ENCODE measurements around the gene APOA1.
A peak's percentile ranks its signal among the peaks of the same experiment; 100 is the strongest.
"Not testable (repeated sequence)": the region's sequence is repeated elsewhere in the genome, so short reads cannot be mapped to it uniquely, and the experiment has no call there.

The APOA1 gene

DNA sequence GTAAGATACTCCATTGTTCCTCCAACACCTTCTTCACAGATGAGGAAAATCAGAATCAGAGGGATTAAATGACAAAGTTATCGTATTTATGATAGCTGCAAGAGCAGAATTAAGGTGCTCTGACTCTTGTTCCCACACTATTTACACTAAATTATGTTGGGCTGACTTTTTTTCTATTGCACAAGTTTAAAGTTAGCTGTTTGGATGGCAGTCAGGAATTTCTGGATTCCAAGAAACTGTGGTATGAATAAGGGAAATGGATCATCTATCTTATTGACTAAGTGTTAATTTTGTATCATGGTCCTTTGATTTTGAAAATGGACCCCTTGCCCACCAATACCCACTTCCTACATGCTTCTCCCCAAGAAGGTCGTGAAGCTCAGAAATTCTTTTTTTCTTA is 19.9 kb upstream of the APOA1 start:
- DNase-seq, result no peak

- no peak for DNase-seq
Observed at GRCh38 chr11:116856423-116856822, 19.0 kb upstream of the APOA1 start.

DNA sequence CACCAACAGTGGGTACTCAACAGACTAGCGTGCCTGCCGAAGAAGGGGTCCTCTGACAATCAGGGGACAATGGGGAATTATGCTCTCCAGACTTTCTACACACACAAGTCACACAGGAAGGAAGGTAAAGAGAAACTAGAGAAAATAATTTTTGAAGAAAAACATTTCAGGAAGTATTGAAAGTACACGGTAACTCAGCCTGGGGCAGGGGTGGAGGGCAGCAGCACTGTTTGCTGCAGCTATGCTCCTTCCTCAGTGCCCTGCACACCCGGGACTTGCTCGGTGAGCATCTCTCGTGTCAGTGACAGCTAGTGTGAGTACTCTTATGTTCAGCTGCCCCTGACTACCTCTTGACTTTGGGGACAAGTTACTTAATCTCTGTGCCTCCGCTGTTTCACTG is 18.0 kb upstream of the APOA1 start:
- no peak for DNase-seq

DNA sequence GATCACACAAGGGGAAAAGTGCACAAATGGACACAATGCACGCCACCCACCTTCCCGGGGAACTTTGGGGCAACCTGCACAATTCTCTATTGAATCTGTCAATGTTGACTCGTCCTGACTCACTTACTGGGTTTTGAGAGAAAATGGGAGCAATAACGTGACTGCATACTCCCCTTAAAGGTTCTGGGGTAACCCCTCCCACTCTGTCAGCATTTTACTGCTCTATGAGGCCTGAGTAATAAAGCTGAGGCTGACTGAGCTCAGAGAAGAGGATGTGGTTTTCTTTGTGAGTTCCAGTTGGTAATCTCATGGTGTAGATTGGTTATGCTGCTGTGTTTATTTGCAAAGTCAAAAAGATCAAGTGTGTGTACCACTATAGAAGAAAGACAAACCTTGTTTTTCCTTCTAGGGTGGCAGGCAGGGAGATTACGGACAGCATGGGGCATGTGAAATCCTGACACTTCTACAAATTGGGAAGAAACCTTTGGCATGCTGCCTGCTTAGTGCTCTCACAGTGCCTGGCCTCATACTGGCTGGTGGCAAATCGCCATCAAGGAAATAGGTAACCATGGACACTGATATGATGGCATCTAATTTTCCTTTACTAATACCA is 16.1 kb upstream of the APOA1 start:
- peak; percentile 30 for DNase-seq

DNA sequence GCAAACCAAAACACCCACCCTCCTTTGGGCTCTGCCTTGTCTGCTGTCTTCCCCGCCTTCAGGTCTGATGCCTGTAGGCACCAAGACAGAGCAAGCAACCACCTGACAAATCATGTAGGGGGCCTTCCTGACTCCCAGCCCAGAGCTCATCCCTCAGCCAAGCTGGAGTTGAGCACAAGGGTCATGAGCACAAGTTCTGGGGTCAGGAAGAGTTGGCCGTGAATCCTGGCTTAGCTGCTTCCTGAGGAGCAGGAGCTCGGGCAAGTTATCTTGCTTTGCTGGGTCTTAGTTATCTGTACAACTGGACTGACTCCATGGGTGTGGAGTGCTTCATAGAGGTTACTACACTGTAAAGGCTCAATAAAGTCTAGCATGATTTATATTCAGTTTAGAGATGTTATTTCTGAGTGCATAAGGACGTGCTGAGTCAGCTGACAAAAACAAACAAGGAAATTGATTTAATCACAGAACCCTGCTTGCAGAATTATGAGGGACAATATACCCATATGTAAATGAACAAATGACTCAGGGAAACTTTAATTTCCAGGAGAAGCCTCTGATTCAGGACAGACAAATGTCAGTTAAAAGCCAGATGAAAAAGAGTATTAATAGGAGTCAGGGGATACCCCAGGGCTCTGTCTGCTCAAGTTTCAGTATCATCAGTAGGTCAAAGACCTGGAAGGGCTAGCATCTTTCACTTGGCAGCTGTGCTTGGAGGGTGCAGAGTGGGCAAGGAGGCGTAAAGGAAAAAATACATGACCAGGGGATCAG is 15.0 kb upstream of the APOA1 start:
- no peak for DNase-seq

GRCh38 chr11:116851626-116852025 is 14.2 kb upstream of the APOA1 start:
- DNase-seq, result peak; percentile 21

DNA sequence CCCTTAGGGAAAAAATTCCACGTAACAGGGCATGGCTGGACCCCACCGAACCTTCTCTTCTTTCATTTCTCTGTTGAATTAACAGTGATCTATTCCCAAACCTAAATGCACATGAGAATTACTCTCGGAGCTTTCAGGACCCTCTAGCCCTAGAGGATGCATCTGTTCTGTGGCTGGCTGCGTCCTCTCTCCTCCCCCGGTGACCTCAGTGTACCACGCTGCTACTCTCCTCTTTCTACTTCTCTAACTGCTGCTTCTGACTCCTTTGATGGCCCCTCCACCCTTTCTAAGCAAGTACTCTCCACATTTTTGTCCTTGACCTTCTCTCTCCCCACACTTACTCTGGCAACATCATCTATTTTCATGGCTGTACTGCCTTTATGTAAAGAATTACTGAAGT is 12.1 kb upstream of the APOA1 start:
- no peak for DNase-seq

DNA sequence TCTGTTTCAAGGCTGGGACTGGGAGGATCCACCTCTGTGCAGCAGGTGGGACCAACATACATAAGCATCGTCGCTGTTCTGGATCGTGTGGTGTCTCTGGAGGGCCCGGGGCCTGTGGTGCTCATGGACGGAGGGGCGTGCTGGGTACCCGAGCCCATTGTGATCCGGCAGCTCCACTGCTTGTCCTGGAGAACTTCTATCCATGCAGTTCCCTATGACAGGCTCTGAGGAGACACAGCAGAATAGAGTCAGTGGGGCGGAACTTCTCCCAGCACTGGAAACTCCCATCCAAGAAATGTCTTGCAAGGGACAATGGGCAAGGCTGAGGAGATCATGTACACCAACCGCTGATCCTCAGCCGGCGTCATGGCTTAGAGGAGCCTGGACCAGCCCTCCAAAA is 11.6 kb upstream of the APOA1 start:
- DNase-seq, result no peak

DNA sequence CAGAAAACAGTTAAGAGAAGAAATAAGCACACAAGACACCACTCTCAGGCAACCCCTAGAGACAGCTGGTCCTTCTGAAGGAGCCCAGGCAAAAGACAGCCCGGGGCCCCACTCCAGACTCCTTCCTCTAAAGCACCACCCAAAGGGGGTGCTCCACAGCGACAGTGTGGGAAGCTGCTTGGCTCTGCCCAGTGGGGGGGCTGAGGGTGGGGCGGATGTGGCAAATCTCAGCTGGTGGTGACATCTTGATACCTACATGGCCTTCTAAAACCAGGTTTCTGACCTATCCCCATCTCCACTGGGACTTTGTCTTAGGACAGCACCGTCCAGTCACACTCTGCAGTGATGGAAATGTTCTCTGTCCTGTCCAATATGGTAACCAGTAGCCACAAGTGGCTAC is 10.2 kb upstream of the APOA1 start:
- no peak for DNase-seq

DNA sequence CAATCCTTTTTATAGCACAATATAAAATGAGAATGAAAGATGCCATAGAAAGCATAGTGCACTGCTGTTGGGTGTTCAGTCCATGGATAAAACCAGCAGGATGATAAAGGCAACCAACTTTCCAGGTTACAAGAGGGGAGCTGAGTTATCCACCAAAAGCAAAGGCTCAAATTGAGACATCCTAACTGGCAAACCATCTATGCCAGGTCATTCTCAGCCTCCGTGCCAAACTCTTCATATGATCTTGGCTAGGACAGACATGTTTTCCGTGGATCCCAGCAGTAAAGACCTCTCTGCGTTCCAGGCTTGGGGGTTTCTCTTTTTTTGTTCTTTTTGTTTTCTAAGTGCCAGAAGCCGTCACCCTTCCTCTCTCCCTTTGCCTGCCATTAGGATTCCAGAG is 7.3 kb upstream of the APOA1 start:
- DNase-seq, result no peak

DNA sequence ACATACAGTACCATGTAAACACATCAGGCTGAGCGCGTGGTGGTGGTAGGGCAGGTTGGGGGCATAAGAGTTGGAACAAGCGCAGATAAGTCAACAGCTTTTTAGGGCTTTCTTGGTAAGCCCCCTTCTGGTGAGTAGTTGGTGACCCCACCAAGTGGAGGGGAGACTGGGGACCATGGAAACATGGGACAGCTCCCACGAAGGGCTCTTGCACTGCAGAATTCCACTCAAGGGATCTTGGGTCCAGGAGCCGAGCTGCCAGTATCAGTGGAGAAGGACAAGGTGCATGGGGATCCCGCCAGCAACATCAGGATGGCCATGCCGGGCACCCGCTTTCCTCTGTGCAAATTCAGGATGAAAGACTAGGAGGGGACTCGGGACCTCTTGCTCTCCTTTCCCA is 6.2 kb upstream of the APOA1 start:
- DNase-seq, result no peak

DNA sequence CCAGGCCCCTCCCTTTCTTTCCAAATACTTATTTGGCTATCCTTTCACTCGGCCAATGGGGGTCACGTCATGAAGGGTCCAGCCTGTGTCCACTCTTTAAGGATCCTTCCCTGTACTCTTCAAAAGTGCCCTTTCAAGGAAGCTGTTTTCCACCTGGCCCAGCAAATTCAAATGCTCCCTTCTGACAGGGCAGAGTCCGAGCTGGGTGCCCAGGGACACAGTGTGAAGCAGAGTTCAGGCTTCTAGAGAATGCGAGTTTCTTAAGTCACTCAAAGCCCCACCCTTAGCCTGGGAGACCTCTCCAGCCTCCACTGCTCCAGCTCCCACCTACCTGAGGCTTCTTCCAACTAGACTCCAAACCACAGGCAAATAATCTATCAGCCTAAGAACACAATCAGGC is 5.5 kb upstream of the APOA1 start:
- no peak for DNase-seq

GRCh38 chr11:116842117-116842516 is 4.7 kb upstream of the APOA1 start:
- no peak for DNase-seq

DNA sequence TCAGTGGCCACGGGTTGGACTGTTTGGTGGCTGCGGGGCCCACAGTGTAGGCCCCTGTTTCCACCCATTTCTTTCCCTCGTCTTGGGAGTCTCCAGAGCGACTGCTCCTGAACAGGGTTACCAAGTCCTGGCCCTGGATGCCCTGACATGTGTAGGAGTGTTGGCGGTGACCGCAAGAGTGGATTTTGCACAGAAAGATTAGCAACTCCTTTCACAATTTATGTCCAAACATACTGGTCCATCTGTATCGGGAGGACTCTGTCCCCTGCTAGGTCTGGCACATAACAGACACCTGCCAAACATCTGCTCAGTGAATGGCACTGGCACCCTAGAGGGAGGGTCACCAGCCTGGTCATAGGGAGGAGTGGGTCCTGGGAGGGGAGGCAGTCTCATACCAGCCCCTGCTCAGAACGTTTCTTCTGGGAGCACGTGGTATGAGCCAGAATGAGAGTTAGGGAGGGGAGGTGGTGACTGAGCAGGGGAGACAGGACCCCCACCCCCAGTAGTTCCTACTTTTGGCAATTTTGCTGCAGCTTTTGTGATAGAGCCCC is 3.4 kb upstream of the APOA1 start:
- DNase-seq, result no peak

DNA sequence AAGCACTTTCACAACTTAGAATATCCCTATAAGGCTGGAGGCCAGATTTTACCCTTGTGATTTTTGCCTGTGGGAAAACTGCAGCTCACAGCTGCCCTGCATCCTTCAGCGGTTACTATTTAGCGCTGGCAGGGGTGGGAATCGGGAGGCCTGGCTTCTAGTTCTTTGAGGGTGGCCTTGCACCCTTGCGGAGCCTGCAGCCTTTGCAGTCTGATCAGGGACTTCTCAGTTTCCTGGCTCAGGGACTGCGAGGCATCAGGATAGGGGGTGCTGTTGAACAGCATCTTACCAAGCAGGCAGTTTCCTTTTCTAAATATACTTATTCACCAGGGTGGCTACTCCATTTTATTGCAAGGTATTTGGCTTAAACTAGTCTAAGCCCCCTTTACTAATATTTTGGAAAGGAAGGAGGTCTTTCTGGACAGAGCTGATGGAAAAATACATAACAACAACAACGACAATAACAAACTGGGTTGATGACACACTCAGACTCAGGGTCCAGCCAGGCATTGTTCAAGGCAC is 2.9 kb upstream of the APOA1 start:
- DNase-seq, result no peak

DNA sequence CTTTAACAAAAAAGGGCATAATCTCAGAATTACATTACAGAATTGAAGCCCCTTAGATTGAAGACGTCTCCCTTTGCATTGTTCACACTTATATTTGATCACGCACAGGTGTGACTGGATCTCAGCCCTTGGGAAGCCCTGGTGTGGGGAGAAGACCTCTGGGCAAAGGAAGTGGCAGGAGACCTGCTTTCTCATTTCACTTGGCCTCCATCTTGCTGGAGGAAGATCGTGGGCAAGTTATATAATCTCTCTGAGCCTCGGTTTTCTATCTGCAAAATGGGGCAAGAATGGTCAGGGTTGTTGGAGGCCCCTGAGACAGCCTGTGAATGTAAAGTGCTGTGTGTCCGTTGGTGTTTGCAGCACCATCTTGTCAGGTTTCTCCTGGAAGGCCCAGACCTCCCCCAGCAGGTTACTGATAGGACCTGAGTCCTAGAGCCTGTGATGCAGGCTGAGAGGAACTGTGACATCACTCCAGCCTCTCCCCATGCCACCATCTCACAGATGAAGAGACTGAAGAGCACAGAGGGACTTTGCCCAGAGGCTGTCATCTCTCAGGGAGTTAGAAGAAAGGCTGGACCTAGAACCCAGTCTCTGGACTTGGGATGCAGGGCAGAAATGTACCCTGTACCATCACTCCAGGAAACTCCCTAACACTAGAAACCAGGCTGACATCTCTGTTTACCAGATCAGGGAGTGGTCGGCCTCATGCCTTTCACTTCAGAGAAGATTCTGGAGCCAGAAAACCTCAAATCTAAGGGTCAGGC is 1.1 kb upstream of the APOA1 start:
- no peak for DNase-seq

- no peak for DNase-seq
Observed at GRCh38 chr11:116836632-116836991, 810 bp downstream of the APOA1 start.

DNA sequence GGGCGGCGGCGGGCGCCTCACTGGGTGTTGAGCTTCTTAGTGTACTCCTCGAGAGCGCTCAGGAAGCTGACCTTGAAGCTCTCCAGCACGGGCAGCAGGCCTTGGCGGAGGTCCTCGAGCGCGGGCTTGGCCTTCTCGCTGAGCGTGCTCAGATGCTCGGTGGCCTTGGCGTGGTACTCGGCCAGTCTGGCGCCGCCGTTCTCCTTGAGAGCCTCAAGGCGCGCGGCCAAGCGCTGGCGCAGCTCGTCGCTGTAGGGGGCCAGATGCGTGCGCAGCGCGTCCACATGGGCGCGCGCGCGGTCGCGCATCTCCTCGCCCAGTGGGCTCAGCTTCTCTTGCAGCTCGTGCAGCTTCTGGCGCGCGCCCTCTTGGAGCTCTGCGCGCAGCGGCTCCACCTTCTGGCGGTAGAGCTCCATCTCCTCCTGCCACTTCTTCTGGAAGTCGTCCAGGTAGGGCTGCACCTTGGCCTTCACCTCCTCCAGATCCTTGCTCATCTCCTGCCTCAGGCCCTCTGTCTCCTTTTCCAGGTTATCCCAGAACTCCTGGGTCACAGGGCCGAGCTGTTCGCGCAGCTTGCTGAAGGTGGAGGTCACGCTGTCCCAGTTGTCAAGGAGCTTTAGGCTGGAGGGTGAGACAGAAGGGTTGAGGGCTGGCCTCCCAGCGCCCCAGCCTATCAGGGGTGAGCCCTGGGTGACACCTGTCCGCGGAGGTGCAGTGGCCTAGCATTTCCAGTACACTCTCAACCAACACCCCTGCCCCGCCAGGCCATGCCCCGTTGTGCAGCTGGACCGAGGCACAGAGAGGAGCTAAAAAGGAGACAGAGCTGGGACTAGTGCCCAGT is 1.4 kb downstream of the APOA1 start:
- DNase-seq, result no peak

DNA sequence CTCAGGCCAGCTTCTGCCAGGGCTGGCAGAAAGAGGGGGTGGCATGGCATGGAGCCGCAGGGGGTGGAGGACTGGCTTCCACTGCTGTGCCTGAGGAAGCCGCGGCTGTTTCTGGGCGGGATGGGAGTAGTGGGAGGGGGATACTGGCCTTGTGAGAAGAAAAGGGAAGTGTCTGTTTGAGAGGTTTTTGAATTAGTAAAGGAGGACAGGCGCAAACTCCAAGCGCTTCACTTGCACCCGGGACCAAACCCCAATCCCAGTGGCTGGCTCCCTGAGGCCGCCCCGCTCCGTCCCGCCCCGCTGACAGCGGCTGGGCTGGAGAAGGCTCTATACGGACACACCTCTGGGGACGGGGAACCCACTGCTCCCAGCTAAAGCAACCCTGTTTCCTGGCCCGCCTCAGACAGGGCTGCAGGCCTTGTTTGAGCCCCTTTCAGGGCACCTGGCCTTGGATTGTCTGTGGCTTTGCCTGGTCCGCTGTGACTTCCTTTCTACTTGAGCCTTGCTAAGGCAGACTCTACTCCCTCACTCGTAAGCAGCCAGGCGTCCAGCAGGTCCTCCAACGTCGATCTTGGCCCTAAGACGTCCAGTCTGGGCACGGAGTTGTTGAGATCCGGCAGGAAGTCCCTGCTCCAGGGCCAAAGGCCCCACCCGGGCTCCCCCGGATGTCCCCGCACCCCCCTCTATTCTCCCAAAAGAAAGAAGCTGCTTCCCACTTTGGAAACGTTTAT is 2.2 kb downstream of the APOA1 start:
- no peak for DNase-seq

DNA sequence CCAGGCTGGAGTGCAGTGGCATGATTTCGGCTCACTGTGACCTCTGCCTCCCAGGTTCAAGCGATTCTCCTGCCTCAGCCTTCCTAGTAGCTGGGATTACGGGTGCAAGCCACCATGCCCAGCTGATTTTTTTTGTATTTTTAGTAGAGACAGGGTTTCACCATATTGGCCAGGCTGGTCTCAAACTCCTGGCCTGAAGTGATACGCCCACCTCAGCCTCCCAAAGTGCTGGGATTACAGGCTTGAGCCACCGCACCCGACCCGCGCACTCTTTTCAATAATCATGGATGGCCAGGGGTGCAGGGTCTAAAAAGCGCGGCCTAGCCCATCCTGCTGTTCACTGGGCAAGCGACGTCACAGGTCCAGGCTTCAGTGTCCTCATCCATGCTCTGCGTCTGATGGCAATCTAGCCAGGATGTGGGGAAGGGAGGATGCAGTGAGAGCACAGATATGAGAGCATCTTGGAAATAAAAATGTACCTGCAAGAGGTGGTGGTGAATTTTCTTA is 2.8 kb downstream of the APOA1 start:
- not testable (repeated sequence) for DNase-seq

GRCh38 chr11:116833816-116834534 is 3.4 kb downstream of the APOA1 start:
- no peak for DNase-seq

All from NK-92 treated with Interleukin-12 subunit alpha and Interleukin-12 subunit beta, amount 100 ng/mL, for 24 hours (cell line).